GOT3 (cell line): ENCODE results near the gene HCRTR1.

ENCODE experiments used
- DNase-seq: peaks from one replicate; lab custom pipeline; 2025; ENCODE audit warnings: mixed read lengths; lab: John Stamatoyannopoulos, UW

Gene HCRTR1

GRCh38 chr1:31626223-31627207 lies 9.0 kb downstream of the HCRTR1 start:
- no peak for DNase-seq

DNA sequence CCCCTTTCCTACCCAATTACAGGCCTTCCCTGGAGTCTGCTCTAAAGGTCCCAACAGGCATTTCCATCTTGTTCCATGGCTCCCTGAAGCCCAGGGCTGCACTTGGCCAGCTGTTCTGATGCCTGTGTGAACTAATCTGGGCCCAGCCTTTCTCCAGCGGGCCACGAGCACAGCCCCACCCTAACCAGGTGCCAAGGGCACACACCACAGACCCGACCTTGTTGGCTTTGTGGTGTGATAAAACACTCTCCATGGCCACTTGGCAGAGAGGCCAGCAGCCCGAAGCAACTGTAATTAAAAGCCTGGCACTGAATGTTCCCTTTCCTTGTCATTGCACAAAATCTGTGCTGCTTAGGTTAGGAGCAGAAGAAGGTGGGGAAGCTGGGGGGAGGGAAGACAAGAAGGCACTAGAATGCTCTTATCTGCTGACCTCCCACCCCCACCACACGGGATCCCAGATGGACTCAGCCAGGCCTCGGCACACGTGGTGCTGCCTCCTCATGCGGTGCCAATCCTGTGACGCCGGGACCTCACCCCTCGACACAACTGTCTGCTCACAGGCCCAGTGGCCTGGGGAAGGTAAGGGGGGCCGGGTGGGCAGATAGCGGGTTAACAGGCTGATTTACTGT lies 9.9 kb downstream of the HCRTR1 start:
- DNase-seq: no peak

- DNase-seq: no peak
These were observed 10.6 kb downstream of the HCRTR1 start for GRCh38 chr1:31627930-31628559.

DNA sequence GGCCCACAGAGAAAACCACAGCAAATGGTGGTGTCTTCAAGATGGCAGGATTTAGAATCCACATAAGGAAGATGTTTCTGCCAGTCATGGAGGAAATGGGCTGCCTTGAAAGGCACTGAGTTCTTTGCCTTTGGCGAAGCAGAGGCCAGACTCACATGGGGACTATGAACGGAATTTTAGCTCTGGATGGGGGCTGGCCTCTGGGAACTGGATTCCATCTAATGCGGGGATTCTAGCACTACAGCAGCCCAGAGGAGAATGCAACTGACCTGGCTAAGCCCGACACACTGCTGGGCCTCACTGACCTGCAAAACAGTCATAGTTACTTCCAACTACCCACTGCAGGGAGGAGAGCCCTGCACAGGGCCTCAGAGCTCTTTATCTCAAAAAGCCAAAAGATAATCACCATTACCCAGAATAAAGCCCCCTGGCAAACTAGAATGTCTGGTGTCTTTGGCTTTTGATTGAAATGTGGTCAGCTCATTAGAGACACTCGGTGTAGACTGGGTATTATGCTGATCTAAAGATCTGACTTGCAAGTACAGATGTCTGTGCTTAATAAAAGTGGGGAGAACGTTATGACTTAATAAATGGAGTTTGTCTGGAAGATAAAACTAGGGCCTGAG lies 11.6 kb downstream of the HCRTR1 start:
- DNase-seq: no peak

DNA sequence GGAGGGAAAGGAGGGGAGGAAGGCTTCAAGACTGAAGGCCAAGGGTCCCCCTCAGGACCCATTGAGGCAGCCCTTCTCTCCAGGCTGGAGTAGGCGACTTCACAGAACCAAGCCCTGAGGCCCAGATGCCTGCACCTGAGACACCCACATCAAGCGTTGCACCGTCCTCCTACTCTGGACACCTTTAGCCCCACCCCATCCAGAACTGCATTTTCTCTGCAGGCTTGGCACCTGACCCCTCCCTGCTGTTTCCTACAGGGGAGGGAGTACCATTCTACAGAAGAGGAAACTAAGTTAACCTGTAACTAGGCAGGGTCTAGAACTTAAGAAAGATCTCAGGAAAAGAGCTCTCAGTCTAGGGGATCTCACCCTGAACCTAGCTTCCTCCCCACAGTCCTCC lies 15.2 kb downstream of the HCRTR1 start:
- DNase-seq: no peak

GRCh38 chr1:31633117-31633516 lies 15.6 kb downstream of the HCRTR1 start:
- DNase-seq: no peak

- no peak for DNase-seq
These were observed 20.6 kb downstream of the HCRTR1 start for GRCh38 chr1:31637915-31638673.

DNA sequence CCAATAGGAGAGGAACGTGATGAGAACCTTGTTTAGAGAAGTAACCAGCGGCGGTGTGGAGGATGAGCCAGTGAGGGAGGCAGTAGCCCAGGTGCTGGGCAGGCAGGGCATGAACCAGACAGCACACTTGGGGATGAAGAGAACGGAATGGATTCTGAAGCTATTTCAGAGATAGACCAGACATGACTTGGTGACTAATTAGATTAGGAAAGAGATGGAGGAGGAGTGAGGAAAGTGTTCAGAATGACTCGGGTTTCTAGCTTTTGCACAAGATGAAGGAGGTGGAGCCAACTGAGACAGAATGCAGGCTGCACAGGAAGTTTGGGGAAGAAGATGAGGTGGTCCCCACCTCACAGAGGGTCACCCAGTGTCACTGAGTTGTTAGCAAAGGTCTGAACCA lies 22.1 kb downstream of the HCRTR1 start:
- DNase-seq: no peak

DNA sequence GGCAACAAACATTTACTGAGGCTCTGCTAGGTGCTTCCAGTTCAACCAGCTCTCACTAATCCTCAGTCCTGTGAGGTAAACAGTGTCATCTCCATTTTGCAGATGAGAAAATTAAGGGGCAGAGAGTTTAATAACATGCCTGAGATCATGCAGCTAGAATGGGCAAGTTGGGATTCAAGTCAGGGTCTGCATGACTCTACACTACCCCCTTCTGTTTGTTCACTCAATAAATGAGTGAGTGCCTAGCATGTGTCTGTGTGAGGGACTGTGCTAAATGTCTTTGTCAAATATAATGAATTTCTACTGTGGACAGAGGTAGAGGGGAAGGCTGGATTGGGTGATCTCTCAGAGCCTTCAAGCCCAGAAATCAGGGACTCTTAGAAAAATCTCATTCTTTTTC lies 22.7 kb downstream of the HCRTR1 start:
- no peak for DNase-seq

DNA sequence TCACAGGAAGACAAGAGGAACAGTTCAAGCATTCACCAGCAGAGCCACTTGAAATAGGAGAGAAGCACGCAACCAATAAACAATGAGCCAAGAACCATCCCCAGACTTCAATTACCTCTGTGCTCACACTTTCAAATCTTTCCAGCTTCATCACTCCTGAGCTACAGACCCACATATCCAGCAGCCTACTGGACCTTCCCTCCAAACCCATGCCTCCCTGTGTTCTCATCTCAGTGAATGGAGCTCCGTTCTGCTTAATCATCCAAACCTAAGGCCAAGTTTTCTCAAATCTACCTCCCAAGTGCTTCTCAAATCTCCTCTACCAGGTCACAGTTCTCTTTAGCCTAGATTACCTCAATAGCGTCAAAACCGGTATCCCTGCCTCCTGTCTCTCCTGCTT lies 23.5 kb downstream of the HCRTR1 start:
- DNase-seq: no peak

- no peak for DNase-seq
These were observed 24.9 kb downstream of the HCRTR1 start for GRCh38 chr1:31642366-31642765.

DNA sequence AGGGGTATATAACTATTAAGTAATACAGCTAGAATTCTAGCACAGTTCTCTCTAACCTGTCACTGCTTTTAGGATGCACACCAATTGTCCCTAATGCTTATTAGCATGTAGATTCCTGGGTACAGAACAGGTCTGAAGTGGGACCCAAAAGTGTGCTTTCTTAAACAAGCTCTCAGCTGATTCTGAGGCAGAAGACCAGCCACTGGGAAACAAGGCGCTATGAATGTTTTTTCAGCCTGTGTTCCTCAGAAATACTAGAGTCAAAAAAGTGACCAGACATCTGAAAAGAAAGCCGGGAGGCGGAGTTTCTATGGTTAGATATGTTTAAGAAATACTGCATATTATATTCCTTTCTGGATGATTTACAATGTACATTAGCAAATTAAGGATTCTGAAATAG lies 25.4 kb downstream of the HCRTR1 start:
- DNase-seq: no peak

DNA sequence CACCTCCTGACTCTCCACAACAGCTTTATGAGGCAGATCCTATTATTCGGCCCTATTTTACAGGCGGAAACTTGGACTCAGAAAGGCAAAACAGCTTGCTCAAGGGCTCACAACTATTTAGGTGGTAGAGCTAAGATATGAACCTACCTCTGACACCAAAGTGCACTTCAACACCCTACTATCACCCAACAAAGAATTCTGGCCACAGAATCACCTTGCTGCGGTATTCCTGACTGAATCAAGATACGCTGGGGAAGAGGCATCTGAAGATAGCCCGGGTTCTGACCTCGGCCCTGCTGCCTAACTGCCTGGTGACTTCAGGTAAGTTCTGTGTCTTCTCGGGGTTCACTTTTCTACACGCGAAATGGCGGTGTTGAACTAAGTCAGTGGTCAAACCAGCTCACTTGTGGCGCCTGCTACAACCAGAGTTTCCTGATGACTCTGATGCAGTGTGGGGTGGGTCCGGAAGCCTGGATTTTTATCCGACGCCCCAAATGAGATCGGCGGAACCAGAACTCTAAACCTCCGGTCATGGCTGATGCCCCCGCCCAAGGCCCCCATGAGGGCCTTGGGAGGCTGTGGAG lies 26.6 kb downstream of the HCRTR1 start:
- no peak for DNase-seq

GRCh38 chr1:31644560-31645273 lies 27.2 kb downstream of the HCRTR1 start, which contains the start of gene PEF1:
PEF1 (minus strand) TSS chr1:31644876; CDS start chr1:31644864, 12 bp downstream.
- peak; percentile 91 for DNase-seq

DNA sequence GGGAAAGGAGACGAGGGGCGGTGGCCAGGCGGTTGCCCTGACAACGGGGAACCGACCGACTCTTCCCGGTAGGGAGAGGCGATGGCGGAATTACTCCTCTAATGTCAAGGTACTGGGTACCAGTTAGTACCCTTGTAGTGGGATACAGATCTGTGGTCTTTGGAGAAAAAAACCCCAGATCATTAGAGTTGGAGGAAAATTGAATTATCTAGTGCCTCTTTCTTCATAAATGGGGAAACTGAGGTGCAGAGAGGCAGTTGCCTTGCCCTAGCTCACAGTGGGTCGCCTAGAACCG lies 27.7 kb downstream of the HCRTR1 start:
- no peak for DNase-seq

DNA sequence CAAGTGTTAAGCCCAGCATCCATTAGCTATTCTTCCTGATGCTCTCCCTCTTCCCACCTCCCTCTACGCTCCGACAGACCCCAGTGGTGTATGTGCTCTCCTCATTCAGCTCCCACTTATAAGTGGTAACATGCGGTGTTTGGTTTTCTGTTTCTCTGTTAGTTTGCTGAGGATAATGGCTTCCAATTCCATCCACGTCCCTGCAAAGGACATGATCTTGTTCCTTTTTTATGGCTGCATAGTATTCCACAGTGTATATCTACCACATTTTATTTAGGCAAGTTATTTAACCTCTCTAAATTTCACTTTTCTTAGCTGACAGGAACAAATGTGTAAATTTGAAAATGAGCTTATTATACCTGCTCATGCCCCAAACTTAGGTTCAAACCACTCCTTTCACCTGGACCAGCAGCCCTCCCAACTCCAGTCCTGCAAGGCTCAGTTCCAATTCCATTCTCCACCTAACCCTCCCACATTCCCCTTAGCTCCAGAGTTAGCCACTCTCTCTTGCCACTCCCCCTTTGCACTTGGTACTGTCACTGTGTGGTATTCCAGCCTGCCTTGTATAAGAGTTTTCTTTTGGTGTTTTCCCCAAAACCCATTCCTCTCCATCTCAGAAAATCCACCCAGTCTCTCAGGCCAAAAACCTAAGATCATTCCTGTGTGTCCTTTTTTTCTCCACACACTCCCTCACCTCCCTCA lies 28.9 kb downstream of the HCRTR1 start:
- DNase-seq: no peak

GRCh38 chr1:31647106-31647505 lies 29.6 kb downstream of the HCRTR1 start:
- DNase-seq: no peak

- no peak for DNase-seq
These were observed 30.7 kb downstream of the HCRTR1 start for GRCh38 chr1:31648190-31648589.

DNA sequence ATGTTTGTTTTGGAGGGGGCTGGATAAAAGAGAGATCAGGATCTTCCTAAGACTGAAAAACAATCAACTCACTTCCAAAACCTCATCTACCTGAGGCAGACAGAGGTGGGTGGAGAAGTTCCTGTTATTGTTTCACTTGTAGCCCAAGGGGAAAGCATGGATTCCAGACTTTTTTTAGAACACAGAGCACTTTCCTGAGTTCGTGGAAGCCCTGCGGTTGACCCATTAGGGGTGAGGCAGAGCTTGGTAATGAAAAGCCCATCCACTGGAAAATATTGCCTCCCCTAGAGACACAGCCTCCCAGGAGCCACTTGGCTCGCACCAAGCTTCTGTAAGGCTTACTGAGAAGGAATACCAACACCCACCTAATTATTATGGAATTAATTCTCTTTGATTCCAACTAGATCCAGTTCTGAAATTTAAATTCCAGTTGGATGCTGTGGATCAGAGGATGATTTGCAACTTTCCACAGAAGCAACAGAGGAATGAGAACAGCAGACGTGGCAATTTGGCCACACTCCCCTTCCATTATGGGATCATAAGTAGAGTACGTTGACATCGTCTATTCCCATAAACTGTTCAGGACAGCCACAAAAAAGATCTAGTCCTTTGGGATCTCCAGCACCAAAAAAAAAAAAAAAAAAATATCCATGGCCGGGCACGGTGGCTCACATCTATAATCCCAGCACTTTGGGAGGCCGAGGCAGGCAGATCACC lies 31.3 kb downstream of the HCRTR1 start:
- no peak for DNase-seq
